Right cardiac atrium (tissue), 5 donors: Measurements from ENCODE around the gene FAM120B. TPM values are rescaled to one million over a fixed set of nuclear protein-coding genes. Genes with fewer than 3 reads are reported as not detected.
"Not testable (repeated sequence)": the region's sequence is repeated elsewhere in the genome, so short reads cannot be mapped to it uniquely, and the experiment has no call there.

ENCODE experiments used
- ATAC-seq, 2 donors: fragments of 200-7000 bp; cut with Tn5 transposase; one replicate each; pipeline versions ENCODE4 v1.8.0 to v1.9.1; 2020; ENCODE audit warnings: moderate library complexity in 2 of 2, mild to moderate bottlenecking in 1 of 2
- DNase-seq, 3 donors: peaks; one replicate each; pipeline ENCODE4 v3.0.0-alpha.2; 2020
- H3K27ac ChIP-seq: one replicate; pipeline ENCODE4 v1.5.1; 2013; ENCODE audit warnings: mild to moderate bottlenecking, low read length, control low read depth, moderate library complexity
- H3K27me3 ChIP-seq: one replicate; pipeline ENCODE4 v1.6.1; 2013; ENCODE audit not compliant: control insufficient read depth, insufficient read depth
- H3K4me1 ChIP-seq: one replicate; pipeline ENCODE4 v1.6.1; 2013; ENCODE audit warnings: low read length; ENCODE audit not compliant: control insufficient read depth, insufficient read depth
- H3K4me3 ChIP-seq: one replicate; pipeline ENCODE4 v1.5.1; 2013; ENCODE audit warnings: low read length, control low read depth
- H3K9me3 ChIP-seq: one replicate; pipeline ENCODE4 v1.6.1; 2013; ENCODE audit warnings: low read length; ENCODE audit not compliant: control insufficient read depth
- WGBS: extraction: QIAGEN DNeasy Blood & Tissue Kit; methylation state at CpG from one replicate; pipeline ENCODE4 v1.1.7; 2013; 5-methylcytosine and 5-hydroxymethylcytosine counted together
- intact Hi-C, 4 donors: fragments of 100-400 bp; cut with DNase I; formaldehyde crosslinking; loops; one replicate each; pipeline versions ENCODE4 v1.11.0 to v1.14.0; 2022 to 2023
- polyA plus RNA-seq: library from polyadenylated mRNA; stranded (reverse); fragments of 200-250 nt; gene quantifications from one replicate; pipeline ENCODE4 v1.2.3, GENCODE V29; 2013
- total RNA-seq, 4 donors: library from RNA; stranded (reverse); fragmentation: NEBNext Ultra II Directional; extraction: Animal tissue kit (Norgen Biotek cat#: 25700); gene quantifications; one replicate each; pipeline ENCODE4 v1.2.1, GENCODE V29; 2021
- donor health status: healthy with polysubstance abuse.
- donor health status: DM: no; HTN: yes; CAD: no.
- donor health status: DM: no; HTN: no; CAD: no.
- donor health status: DM: no; HTN: yes; CAD: no; lungs with severe emphysema.
- donor health status: DM: yes; HTN: yes; CAD: no.

FAM120B gene
- total and polyA plus RNA-seq, 5 donors: 10.7 to 31.9 (median 28.9) TPM

- H3K4me3 ChIP-seq, H3K27me3 ChIP-seq, H3K4me1 ChIP-seq, DNase-seq, H3K9me3 ChIP-seq, intact Hi-C loops, ATAC-seq, H3K27ac ChIP-seq: not testable (repeated sequence)
- WGBS: 93% methylated on average over 8 of the region's 8 CpGs
Observed at GRCh38 chr6:170409746-170410145, 103.2 kb downstream of the FAM120B start.

GRCh38 chr6:170410241-170410640, 103.7 kb downstream of the FAM120B start:
- ATAC-seq: no peak
- 94% methylated on average over 5 of the region's 5 CpGs for WGBS
- H3K27me3 ChIP-seq: no peaks in the 10 kb centered on the region
- H3K4me3 ChIP-seq: no peak overlapping the region
- intact Hi-C loops: no loop called here
- no peak overlapping the region for H3K27ac ChIP-seq
- H3K9me3 ChIP-seq: no peaks in the 10 kb centered on the region
- no peak for DNase-seq
- no peaks in the 10 kb centered on the region for H3K4me1 ChIP-seq

GRCh38 chr6:170415318-170415717, 108.8 kb downstream of the FAM120B start:
- WGBS: 82% methylated on average over 4 of the region's 4 CpGs
- no peaks in the 10 kb centered on the region for H3K27me3 ChIP-seq
- no peaks in the 10 kb centered on the region for H3K9me3 ChIP-seq
- ATAC-seq: no peak
- no peak overlapping the region for H3K27ac ChIP-seq
- intact Hi-C loops: no loop called here
- no peak overlapping the region for H3K4me3 ChIP-seq
- H3K4me1 ChIP-seq: no peaks in the 10 kb centered on the region
- no peak for DNase-seq

GRCh38 chr6:170416303-170416702, 109.7 kb downstream of the FAM120B start:
- DNase-seq (no peak), ATAC-seq (no peak)
- Histone ChIP-seq H3K4me1 (no peaks in the 10 kb centered on the region), H3K4me3 (no peak overlapping the region), H3K9me3 (no peaks in the 10 kb centered on the region), H3K27ac (no peak overlapping the region), H3K27me3 (no peaks in the 10 kb centered on the region)
- intact Hi-C loops: no loop called here
- WGBS: 72% methylated on average over 8 of the region's 8 CpGs

GRCh38 chr6:170416959-170417606, 110.5 kb downstream of the FAM120B start:
- Histone ChIP-seq H3K27me3 (no peaks in the 10 kb centered on the region), H3K9me3 (no peaks in the 10 kb centered on the region), H3K4me1 (no peaks in the 10 kb centered on the region), H3K27ac (no peak overlapping the region), H3K4me3 (no peak overlapping the region)
- intact Hi-C loops: no loop called here
- WGBS: 93% methylated on average over 10 of the region's 10 CpGs
- DNase-seq (no peak), ATAC-seq (no peak)

GRCh38 chr6:170417881-170418280, 111.3 kb downstream of the FAM120B start:
- 91% methylated on average over 9 of the region's 9 CpGs for WGBS
- no peaks in the 10 kb centered on the region for H3K4me1 ChIP-seq
- no peaks in the 10 kb centered on the region for H3K27me3 ChIP-seq
- H3K9me3 ChIP-seq: no peaks in the 10 kb centered on the region
- intact Hi-C loops: no loop called here
- ATAC-seq (no peak), DNase-seq (peak in 1 of 3 donors; percentile 33)
- no peak overlapping the region for H3K4me3 ChIP-seq
- no peak overlapping the region for H3K27ac ChIP-seq

GRCh38 chr6:170420283-170420682, 113.7 kb downstream of the FAM120B start:
- 78% methylated on average over 7 of the region's 7 CpGs for WGBS
- DNase-seq: no peak
- Histone ChIP-seq H3K4me1 (no peaks in the 10 kb centered on the region), H3K4me3 (no peak overlapping the region), H3K27me3 (no peaks in the 10 kb centered on the region), H3K27ac (no peak overlapping the region), H3K9me3 (no peaks in the 10 kb centered on the region)
- ATAC-seq: no peak
- intact Hi-C loops: no loop called here

GRCh38 chr6:170420791-170421776, 114.5 kb downstream of the FAM120B start:
- H3K27me3 ChIP-seq: no peaks in the 10 kb centered on the region
- ATAC-seq: no peak
- intact Hi-C loops: no loop called here
- no peak overlapping the region for H3K4me3 ChIP-seq
- DNase-seq: no peak
- no peaks in the 10 kb centered on the region for H3K9me3 ChIP-seq
- 94% methylated on average over 70 of the region's 70 CpGs for WGBS
- H3K27ac ChIP-seq: no peak overlapping the region
- no peaks in the 10 kb centered on the region for H3K4me1 ChIP-seq

- intact Hi-C loops: no loop called here
- no peak for ATAC-seq
Observed at GRCh38 chr6:170421921-170422320, 115.4 kb downstream of the FAM120B start.

GRCh38 chr6:170423030-170423429, 116.5 kb downstream of the FAM120B start:
- intact Hi-C loops: no loop called here
- no peak overlapping the region for H3K27ac ChIP-seq
- peak in 1 of 3 donors; percentile 43 for DNase-seq
- 27% methylated on average over 29 of the region's 29 CpGs for WGBS
- no peaks in the 10 kb centered on the region for H3K27me3 ChIP-seq
- no peaks in the 10 kb centered on the region for H3K4me1 ChIP-seq
- H3K4me3 ChIP-seq: no peak overlapping the region
- no peaks in the 10 kb centered on the region for H3K9me3 ChIP-seq
- ATAC-seq: peak in 1 of 2 donors; percentile 58

More at GRCh38 chr6:170421921-170422320, 115.4 kb downstream of the FAM120B start:
- 80% methylated on average over 10 of the region's 10 CpGs for WGBS
- no peaks in the 10 kb centered on the region for H3K9me3 ChIP-seq
- no peaks in the 10 kb centered on the region for H3K4me1 ChIP-seq
- no peaks in the 10 kb centered on the region for H3K27me3 ChIP-seq
- DNase-seq: no peak
- H3K27ac ChIP-seq: no peak overlapping the region
- H3K4me3 ChIP-seq: no peak overlapping the region
